ENCODE data around the gene PCDHGA8. TPM values are rescaled to one million over a fixed set of nuclear protein-coding genes. Genes with fewer than 3 reads are reported as not detected.

The PCDHGA8 gene
- total RNA-seq, 2 experiments from 2014 or later = 3.8 to 5.3 TPM

GRCh38 chr5:141359790-141360426 is 32.5 kb upstream of the PCDHGA8 start, which contains the start of gene PCDHGB2:
TSS of gene PCDHGB2 (plus strand) at chr5:141359994. CDS start at chr5:141360136, 142 bp downstream.
- Histone ChIP-seq H3K9me3 (ENCODE audit: low read length) (no peaks in the 10 kb centered on the region; the same call in 1 of the 2 replicates), H4K20me1 (ENCODE audit: insufficient read depth, low read length) (no peaks in the 10 kb centered on the region), H3K9me2 (ENCODE audit: insufficient read depth, low read length) (no peaks in the 10 kb centered on the region), H3K79me2 (ENCODE audit: insufficient read depth, low read depth, low read length) (peaks cover 24% of the 10 kb centered on the region; the same call in 1 of the 2 replicates), H3K4me2 (ENCODE audit: low read length) (peak within 1 kb of the TSS; percentile 70), H2AFZ (ENCODE audit: low read length) (peak within 1 kb of the TSS; percentile 63), H3K27ac (ENCODE audit: low read depth, low read length, poor library complexity, severe bottlenecking) (peak within 1 kb of the TSS; percentile 21), H3K36me3 (ENCODE audit: insufficient read depth, low read length) (peaks cover 15% of the 10 kb centered on the region), H3K4me1 (ENCODE audit: insufficient read depth, low read length, poor library complexity, severe bottlenecking) (peaks cover 42% of the 10 kb centered on the region), H3K4me3 (ENCODE audit: low read depth, low read length, poor library complexity, severe bottlenecking) (peak within 1 kb of the TSS; percentile 65)
- TF ChIP-seq CTCF (conservative IDR thresholded peaks at IDR 0.05; ENCODE audit: low read length) (peak; percentile 94), EZH2phosphoT487 (IDR thresholded peaks at IDR 0.05; ENCODE audit: borderline replicate concordance, low read depth, low read length) (no peak)
- peak; percentile 85 for DNase-seq (ENCODE audit: low spot score)
- TSS peak; percentile 72 for BruUV-seq (replicated peaks)
- ChIA-PET CTCF (ENCODE audit: unreplicated experiment) (interaction anchor here (0.6 to 1.2 kb wide), 4 partner anchors 10 to 198 kb away, joined by 3 to 7 read pairs (median 4); partner anchors contain the start of gene PCDHGB7), POLR2A (interaction anchor here (1.0 to 1.2 kb wide), 3 partner anchors 61 to 204 kb away, joined by 3 to 6 read pairs (median 3); partner anchors contain the start of gene PCDHGA11)
- intact Hi-C loops (cut with micrococcal nuclease; ENCODE audit: unreplicated experiment) = loop anchor here (1.0 to 10.0 kb wide), 4 partner anchors 52 to 204 kb away; partner anchors contain the start of genes PCDHB10, PCDHB11, PCDHGA10 and PCDHGC3

GRCh38 chr5:141360685-141361084 is 31.7 kb upstream of the PCDHGA8 start:
- no TSS peak for BruUV-seq (replicated peaks)
- Histone ChIP-seq H3K9me2 (ENCODE audit: insufficient read depth, low read length) (no peaks in the 10 kb centered on the region), H3K27ac (ENCODE audit: low read depth, low read length, poor library complexity, severe bottlenecking) (no peak overlapping the region), H2AFZ (ENCODE audit: low read length) (no peak overlapping the region; the same call in 1 of the 2 replicates), H3K36me3 (ENCODE audit: insufficient read depth, low read length) (peaks cover 22% of the 10 kb centered on the region), H3K9me3 (ENCODE audit: low read length) (no peaks in the 10 kb centered on the region; the same call in 1 of the 2 replicates), H3K79me2 (ENCODE audit: insufficient read depth, low read depth, low read length) (peaks cover 24% of the 10 kb centered on the region; the same call in 1 of the 2 replicates), H3K4me3 (ENCODE audit: low read depth, low read length, poor library complexity, severe bottlenecking) (peak overlapping the region; percentile 65), H3K4me2 (ENCODE audit: low read length) (peak overlapping the region; percentile 70), H3K4me1 (ENCODE audit: insufficient read depth, low read length, poor library complexity, severe bottlenecking) (peaks cover 41% of the 10 kb centered on the region), H4K20me1 (ENCODE audit: insufficient read depth, low read length) (no peaks in the 10 kb centered on the region)
- no peak for DNase-seq (ENCODE audit: low spot score)
- TF ChIP-seq CTCF (conservative IDR thresholded peaks at IDR 0.05; ENCODE audit: low read length) (no peak), EZH2phosphoT487 (IDR thresholded peaks at IDR 0.05; ENCODE audit: borderline replicate concordance, low read depth, low read length) (no peak)
- ChIA-PET POLR2A (interaction anchor here (1.2 kb wide), 1 partner anchor 203 kb away, joined by 6 read pairs; no protein-coding TSS in a partner anchor), CTCF (ENCODE audit: unreplicated experiment) (interaction anchor here (1.2 kb wide), 1 partner anchor 9 kb away, joined by 4 read pairs; no protein-coding TSS in a partner anchor)
- intact Hi-C loops (cut with micrococcal nuclease; ENCODE audit: unreplicated experiment) = loop anchor here (5.0 kb wide), 1 partner anchor 117 kb away; the partner anchor contains the start of gene PCDHGC3
